GM19351 (cell line): ENCODE data around the gene AVP.

Source experiments
- ATAC-seq: cut with Tn5 transposase; IDR thresholded peaks from one replicate; pipeline ENCODE4 v1.9.1; 2021; ENCODE audit warnings: mild to moderate bottlenecking, moderate library complexity; ENCODE audit not compliant: unreplicated experiment

The AVP gene

GRCh38 chr20:3111507-3111906, 27.0 kb upstream of the AVP start:
- no peak for ATAC-seq

- no peak for ATAC-seq
These were observed 25.1 kb upstream of the AVP start for GRCh38 chr20:3109350-3110302.

DNA sequence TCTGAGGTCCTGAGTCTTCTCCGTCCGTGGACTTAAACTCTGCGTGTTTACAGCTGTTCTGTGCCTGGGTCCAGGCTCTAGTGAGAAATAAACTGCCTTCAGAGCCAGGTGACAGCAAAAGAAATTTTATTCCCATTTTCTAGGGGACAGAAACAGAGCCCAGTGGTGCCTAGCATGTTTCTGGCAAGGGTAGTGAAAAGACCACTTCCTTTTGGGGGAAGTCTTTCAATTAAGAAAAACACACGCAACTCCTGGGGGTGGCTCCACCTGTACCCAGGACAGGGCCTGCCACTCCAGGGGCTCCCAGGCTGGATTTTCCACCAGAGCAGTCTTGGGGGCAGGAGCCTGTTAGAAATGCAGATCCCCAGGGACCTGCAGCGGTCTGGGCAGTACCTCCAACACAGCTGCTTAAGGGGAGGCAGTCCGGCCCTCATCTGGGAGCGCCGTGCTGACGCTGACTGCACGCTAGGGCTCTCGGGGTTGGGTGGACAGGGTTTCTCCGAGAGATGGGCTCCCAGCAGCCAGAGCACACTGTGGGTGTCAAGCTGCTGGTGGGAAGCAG, 23.0 kb upstream of the AVP start:
- no peak for ATAC-seq

GRCh38 chr20:3106658-3107463, 22.3 kb upstream of the AVP start:
- ATAC-seq, result no peak

DNA sequence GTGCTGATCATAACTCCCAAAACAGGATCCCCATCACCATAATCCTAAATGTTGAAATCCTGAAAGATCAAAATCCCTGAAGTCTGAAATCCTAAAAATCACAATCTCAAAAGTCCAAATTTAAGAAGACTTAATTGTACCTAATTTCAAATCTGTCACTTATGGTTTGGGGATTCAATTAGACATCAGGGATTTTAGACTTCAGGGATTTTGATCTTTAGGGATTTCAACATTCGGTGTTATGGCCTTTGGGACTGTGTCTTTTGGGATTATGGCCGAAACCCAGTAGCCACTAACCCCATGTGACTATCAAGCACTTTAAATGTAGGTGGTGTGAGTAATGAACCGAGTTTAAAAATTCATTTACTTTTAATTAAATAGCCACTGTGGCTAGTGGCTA, 21.7 kb upstream of the AVP start:
- no peak for ATAC-seq

DNA sequence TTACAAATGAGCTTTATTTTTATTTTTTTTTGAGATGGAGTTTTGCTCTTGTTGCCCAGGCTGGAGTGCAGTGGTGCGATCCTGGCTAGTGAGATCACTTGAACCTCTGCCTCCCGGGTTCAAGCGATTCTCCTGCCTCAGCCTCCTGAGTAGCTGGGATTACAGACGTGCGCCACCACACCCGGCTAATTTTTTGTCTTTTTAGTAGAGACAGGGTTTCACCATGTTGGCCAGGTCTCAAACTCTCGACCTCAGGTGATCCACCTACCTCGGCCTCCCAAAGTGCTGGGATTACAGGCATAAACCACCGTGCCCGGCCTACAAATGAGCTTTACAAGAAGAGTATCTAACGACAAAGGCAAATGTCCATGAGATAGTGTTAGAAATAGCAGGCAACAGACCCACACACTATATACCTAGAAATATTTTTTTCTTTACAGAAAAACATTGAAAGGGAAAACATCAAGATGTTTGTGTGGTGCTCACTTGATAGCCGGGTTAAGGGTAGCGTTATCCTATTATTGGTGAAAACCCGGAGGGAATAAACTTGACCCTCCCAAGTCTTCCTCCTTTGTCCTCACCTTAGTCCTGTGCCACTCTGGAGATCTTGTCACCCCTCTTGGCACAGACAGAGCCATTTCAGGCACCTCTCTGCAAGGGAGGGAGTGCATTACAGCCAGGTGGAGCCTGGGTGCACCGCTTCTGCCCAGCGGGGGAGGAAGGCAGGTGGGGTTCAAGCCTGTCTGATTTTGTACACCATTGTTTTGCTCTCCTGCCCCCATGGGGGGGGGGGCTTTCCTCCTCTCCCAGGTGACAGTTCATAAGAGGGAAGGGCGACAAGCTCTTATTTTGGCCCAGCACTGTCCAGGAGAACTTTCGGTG, 21.0 kb upstream of the AVP start:
- ATAC-seq, result no peak

- no peak for ATAC-seq
These were observed 19.0 kb upstream of the AVP start for GRCh38 chr20:3103369-3104032.

GRCh38 chr20:3102575-3103368, 18.2 kb upstream of the AVP start:
- no peak for ATAC-seq

- ATAC-seq, result no peak
These were observed 17.4 kb upstream of the AVP start for GRCh38 chr20:3101737-3102574.

DNA sequence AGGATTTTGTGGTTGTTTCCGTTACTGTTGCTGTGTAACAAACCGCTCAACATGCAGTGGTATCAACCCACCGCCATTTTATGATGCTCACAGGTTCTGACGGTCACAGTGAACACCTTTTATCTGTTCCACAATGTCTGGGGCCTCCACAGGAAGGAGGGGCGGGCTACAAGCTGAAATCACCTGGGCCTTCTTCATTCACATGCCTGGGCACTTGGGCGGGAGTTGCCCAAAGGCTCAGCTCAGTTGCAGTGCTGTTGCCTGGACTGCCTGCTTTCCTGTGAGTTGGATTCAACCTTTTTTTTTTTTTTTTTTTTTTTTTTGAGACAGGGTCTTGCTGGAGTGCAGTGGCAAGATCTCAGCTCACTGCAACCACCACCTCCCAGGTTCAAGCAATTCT, 16.7 kb upstream of the AVP start:
- ATAC-seq, result no peak

DNA sequence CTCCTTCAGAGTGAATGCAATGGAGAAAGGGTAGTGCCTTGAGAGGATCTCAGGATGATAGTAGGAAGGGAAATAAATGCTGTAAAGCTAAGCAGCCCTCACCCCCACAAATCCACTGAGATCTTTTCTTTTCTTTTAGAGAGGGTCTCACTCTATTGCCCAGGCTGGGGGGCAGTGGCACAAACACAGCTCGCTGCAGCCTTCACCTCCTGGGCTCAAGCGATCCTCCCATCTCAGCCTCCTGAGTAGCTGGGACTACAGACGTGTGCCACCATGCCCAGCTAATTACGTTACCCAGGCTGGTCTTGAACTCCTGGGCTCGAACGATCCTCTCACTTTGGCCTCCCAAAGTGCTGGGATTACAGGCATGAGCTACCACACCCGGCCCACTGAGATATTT, 16.0 kb upstream of the AVP start:
- ATAC-seq, result no peak

DNA sequence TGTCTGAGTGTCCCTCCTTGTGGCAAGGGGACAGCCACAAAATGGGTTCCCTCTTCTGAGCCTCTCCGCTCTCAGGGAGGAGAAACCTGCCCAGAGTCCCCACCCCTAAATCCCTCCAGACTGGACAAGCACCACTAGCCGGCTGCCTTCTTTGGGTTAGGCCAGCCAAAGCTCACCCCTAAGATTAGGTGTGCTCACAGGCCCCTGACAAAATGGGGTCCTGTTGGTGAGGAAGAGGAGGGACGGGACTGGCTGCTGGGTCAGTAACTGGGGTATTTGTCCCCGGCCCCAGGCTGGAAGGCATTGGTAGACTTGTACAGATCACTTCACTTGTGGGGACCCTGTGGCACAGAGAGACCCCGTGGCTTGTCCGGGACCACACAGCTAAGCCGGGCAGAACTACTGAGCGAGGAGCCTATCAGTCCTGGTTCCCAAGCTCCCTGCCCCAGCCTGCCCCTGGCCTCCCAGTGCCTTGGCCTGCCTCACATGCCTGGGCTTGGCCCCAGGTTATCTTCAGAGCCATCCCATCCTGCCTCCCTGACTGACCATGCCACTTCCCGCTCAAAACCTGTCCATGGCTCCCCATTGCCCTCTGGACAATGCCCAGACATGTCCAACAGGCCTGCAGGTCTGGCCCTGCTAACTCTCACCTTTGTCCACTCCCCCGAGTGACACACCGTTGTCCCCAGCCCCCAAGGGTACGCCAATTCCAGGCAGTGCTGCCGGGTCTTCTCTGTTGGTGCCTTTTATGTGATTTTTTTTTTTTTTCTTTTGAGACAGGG, 10.5 kb upstream of the AVP start:
- no peak for ATAC-seq

GRCh38 chr20:3093861-3094361, 9.4 kb upstream of the AVP start:
- no peak for ATAC-seq

- no peak for ATAC-seq
These were observed 8.3 kb upstream of the AVP start for GRCh38 chr20:3092611-3093379.

GRCh38 chr20:3090565-3090964, 6.0 kb upstream of the AVP start:
- no peak for ATAC-seq

DNA sequence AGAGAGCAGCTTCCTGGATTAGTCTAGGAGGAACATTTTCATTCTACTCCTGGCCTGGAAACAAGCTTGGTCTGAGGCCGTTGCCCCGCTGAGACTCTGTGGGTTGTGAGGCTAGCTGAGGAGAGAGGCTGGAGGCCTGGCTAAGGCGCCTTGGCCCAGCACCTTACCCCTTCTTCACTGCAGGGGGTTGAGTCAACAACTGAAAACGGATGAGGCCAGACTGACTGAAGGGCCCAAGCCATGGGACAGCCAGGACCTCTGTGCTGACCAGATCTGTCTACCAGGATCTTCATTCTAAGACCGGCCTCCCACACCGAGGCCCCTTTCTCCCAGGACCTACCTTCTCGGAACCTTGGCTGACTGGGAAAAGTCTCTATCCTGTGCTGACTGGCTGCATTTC, 3.5 kb upstream of the AVP start:
- no peak for ATAC-seq

GRCh38 chr20:3085571-3086072, 1.1 kb upstream of the AVP start:
- no peak for ATAC-seq
